GF-D8 (cell line): ENCODE measurements around the gene GARIN5A.
"Not testable (repeated sequence)": the region's sequence is repeated elsewhere in the genome, so short reads cannot be mapped to it uniquely, and the experiment has no call there.

Experiments used
- DNase-seq: peaks from one replicate; lab custom pipeline; 2025; lab: John Stamatoyannopoulos, UW

Gene GARIN5A

GRCh38 chr19:50488389-50489194, 11.9 kb upstream of the GARIN5A start:
- no peak for DNase-seq

GRCh38 chr19:50486823-50487515, 10.3 kb upstream of the GARIN5A start:
- DNase-seq: no peak

- DNase-seq: no peak
Measured at GRCh38 chr19:50485284-50485955, 8.8 kb upstream of the GARIN5A start.

- no peak for DNase-seq
Measured at GRCh38 chr19:50482916-50483315, 6.3 kb upstream of the GARIN5A start.

- DNase-seq: no peak
Measured at GRCh38 chr19:50482271-50482855, 5.7 kb upstream of the GARIN5A start.

GRCh38 chr19:50481351-50482149, 4.9 kb upstream of the GARIN5A start:
- no peak for DNase-seq

- DNase-seq: no peak
Measured at GRCh38 chr19:50480281-50481111, 3.8 kb upstream of the GARIN5A start.

- DNase-seq: no peak
Measured at GRCh38 chr19:50479761-50480251, 3.2 kb upstream of the GARIN5A start.

GRCh38 chr19:50478901-50479715, 2.5 kb upstream of the GARIN5A start:
- DNase-seq: no peak

GRCh38 chr19:50477751-50478515, 1.3 kb upstream of the GARIN5A start:
- no peak for DNase-seq

GRCh38 chr19:50476907-50477238, 225 bp upstream of the GARIN5A start:
- no peak for DNase-seq

GRCh38 chr19:50475736-50476223, 868 bp downstream of the GARIN5A start:
- no peak for DNase-seq

- no peak for DNase-seq
Measured at GRCh38 chr19:50475101-50475568, 1.5 kb downstream of the GARIN5A start.

GRCh38 chr19:50473336-50473735, 3.3 kb downstream of the GARIN5A start:
- not testable (repeated sequence) for DNase-seq

GRCh38 chr19:50468818-50469217, 7.8 kb downstream of the GARIN5A start:
- no peak for DNase-seq

- DNase-seq: no peak
Measured at GRCh38 chr19:50467566-50467965, 9.1 kb downstream of the GARIN5A start.

GRCh38 chr19:50466706-50467039, 10.0 kb downstream of the GARIN5A start:
- no peak for DNase-seq

GRCh38 chr19:50465986-50466705, 10.5 kb downstream of the GARIN5A start:
- no peak for DNase-seq
